ENCODE results near the gene PRKCA.

DNA sequence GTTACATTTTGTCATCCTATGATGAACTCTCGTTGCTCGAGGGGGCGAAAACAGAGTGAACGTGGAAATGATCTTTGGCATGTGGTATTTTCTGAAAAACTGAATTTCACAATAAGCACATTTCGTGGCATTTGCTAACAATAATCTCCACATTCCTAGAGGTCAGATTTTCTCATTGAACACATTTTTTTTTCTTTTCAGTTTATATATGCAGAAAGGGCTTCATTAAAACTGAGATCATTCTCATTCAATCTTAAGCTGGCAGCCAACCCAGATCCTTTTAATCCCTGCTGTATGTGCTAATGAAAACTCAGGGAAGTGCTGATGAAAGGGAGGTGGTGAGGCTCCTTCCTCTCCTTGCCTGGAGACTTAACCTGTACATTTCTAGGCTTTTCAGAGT lies 52.6 kb downstream of the PRKCA start:
- TF ChIP-seq, protein P1, sequence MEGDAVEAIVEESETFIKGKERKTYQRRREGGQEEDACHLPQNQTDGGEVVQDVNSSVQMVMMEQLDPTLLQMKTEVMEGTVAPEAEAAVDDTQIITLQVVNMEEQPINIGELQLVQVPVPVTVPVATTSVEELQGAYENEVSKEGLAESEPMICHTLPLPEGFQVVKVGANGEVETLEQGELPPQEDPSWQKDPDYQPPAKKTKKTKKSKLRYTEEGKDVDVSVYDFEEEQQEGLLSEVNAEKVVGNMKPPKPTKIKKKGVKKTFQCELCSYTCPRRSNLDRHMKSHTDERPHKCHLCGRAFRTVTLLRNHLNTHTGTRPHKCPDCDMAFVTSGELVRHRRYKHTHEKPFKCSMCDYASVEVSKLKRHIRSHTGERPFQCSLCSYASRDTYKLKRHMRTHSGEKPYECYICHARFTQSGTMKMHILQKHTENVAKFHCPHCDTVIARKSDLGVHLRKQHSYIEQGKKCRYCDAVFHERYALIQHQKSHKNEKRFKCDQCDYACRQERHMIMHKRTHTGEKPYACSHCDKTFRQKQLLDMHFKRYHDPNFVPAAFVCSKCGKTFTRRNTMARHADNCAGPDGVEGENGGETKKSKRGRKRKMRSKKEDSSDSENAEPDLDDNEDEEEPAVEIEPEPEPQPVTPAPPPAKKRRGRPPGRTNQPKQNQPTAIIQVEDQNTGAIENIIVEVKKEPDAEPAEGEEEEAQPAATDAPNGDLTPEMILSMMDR (IDR thresholded peaks at IDR 0.05): no peak
- TF ChIP-seq POLR2A (IDR thresholded peaks at IDR 0.05): no peak
- no peak for TF ChIP-seq POLR2AphosphoS5 (IDR thresholded peaks at IDR 0.05)

Data from suprapubic skin (tissue), 4 donors.